CD1c-positive myeloid dendritic cell (primary cell): Measurements from ENCODE around the gene CRK.
"Not testable (repeated sequence)": the region's sequence is repeated elsewhere in the genome, so short reads cannot be mapped to it uniquely, and the experiment has no call there.

Source experiments
- DNase-seq: peaks from one replicate; pipeline ENCODE4 v3.0.0-alpha.2; 2016; ENCODE audit errors: extremely low spot score

The CRK gene

DNA sequence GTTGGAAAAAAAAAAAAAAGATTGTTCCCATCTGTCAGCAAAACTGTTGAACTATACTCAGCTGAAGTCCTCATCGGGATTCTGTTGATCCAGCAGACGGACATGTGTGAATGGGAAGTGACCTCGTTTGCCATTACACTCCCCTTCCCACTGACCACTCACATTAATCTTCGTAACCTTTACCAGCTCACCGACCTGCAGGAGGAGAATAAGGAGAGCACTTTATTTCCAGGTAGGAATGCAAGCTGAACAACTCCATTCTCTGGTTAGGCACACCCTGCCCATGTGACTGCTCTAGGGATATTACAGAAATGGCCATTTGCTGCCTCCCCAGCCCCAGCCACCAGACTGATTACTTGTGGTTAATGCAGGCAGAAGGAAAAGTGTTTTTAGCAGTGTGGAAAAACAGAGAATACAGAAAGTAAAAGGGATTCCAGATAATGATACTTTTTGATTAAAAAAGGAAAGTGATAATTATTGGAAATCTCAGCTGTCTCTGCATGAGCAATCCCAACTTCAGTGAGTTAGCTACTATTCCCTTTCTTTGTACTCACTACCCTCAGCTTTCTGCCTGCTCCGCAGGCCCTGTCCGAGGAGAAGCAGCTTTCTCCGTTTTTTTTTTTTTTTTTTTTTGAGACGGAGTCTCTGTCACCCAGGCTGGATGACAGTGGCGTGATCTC is 32.4 kb downstream of the CRK start:
- no peak for DNase-seq

DNA sequence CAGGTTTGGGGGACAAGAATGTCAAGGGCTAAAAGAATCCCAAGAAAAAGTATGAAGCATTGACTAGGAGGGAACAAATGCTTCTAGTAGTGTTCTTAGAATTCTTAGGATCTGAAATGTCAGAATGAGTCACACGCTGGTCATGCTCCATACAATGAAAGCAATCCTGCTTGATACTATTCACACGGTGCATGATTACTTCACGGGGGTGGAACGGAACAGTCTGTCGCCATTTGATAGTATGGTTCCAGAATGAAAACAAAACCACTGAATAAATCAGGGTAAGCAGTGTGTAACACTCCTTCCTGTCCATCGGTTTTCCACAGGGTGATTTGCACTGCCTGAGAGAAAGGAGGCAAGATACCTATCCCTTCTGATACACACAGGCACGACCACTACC is 33.1 kb downstream of the CRK start:
- DNase-seq = no peak

DNA sequence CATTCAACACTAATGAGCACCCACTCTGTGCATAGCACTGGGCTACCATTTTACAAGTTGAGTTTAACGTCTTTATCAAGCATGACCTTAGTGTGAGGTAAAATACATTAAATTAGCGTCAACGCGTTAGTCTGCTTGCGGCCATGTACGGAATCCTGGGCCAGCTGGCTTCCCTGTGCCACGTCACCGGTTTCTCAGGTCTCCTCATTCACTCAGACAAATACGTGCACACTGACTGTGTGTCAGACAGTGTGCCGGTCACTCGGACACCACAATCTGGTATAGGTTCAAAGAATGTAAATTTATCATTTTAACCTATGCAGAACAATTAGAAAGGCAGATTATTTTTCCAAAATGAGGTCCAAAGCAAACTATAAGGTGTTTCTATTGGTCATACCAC is 34.6 kb downstream of the CRK start:
- no peak for DNase-seq

DNA sequence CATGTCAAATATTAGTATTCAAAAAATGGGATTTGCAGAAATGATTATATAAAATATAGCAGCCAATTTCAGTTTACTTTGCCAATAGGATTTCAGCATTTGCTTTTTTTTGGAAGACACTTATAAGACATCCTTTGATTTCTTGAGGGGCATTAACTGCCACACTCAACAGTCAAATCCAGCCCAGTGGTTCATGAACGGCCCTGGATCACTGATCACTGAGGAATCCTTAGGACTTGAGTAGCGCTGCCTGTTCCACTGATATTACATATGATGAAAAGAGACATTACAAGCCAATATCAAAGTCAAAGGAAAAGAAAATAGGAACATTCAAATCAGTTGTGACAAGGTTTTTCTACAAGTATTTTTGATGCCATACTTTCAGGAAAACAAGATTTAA is 35.1 kb downstream of the CRK start:
- no peak for DNase-seq

DNA sequence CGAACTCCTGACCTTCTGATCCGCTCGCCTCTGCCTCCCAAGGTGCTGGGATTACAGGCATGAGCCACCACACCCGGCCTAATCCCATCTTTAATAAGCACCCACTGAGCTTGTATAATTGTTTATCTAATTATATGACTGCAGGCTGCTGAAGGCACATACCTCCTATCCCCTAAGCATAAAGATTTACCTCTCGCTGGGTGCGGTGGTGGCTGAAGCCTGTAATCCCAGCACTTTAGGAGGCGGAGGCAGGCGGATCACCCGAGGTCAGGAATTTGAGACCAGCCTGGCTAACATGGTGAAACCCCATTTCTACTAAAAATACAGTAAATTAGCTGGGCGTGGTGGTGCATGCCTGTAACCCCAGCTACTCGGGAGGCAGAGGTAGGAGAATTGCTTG is 35.9 kb downstream of the CRK start:
- no peak for DNase-seq

DNA sequence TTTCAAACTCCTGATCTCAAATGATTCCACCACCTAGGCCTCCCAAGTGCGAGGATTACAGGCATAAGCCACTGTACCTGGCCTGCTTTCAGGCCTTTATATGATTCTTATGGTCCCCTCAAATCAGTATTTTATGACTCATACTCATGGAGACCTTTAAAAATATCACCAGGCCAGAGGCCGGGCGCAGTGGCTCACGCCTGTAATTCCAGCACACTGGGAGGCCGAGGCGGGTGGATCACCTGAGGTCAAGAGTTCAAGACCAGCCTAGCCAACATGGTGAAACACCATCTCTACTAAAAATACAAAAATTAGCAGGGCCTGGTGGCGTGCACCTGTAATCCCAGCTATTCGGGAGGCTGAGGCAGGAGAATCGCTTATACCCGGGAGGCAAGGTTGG is 37.6 kb downstream of the CRK start:
- DNase-seq = not testable (repeated sequence)

DNA sequence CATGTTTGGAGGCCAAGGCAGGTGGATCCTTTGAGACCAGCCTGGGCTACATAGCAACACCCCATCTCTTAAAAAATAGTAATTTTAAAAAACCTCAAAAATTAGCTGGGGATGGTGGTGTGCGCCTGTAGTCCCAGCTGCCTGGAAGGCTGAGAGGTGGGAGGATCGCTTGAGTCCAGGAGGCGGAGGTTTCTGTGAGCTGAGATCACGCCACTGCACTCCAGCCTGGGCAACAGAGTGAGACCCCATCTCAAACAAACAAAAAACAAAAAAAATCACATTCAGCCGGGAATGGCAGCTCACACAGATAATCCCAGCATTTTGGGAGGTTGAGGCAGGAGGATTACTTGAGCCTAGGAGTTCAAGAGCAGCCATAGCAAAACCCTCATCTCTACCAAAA is 39.6 kb downstream of the CRK start:
- DNase-seq = no peak

DNA sequence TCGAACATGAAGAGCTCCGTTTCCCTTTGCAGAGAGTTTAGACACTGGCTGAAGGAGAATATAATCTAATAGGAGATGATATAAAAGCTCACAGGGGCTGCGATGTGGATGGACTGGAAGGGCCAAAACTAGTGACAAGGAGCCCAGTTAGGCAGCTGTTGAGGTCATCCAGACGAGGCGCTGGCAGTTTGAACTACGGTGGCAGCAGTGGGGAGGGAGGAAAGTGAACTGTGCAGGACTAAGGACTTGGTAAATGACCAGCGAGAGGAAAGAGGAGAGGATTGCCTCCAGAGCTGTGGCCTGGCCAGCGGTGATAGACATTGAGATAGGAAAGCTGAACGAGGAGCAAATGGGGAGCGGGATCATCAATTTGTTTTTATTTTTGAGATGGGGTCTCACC is 41.4 kb downstream of the CRK start:
- no peak for DNase-seq

DNA sequence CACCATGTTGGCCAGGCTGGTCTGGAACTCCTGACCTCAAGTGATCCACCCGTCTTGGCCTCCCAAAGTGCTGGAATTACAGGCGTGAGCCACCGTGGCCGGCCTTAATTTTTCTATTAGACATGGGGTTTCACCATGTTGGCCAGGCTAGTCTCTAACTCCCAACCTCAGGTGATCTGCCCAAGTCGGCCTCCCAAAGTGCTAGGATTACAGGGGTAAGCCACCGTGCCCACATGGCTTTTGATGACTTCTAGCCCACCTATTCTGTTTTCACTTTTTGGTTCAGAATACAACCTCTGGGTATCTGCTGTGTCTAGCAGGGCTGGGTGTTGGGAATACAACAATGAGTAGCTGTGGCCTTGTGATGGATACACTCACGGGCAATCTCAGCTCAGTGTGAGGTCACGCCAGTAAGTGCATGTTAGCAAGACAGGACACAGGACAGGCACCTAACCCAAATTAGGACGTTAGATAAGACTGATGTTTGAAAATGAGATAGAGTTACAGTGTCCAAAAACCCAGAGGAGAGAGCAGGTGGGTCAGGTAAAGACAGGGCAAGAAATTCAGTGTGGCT is 41.9 kb downstream of the CRK start:
- no peak for DNase-seq

DNA sequence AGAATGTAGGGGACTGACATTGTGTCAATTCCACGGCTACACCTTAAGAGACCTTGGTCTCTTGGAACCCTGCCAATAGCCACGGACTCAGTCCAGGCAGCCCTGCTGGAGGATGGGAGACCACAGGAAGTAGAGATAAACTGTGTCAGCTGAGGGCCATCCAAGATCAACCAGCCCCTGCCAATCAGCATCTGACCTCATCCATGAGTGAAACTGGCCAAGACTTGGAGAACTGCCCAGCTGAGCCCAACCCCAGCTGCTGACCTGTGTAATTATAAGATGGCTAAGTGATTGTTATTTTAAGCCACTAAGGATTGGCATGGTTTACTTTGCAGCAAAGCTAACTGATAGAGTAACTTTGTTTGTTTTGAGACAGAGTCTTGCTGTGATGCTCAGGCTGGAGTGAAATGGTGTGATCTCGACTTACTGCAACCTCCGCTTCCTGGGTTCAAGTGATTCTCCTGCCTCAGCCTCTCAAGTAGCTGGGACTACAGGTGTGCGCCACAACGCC is 42.7 kb downstream of the CRK start:
- no peak for DNase-seq

DNA sequence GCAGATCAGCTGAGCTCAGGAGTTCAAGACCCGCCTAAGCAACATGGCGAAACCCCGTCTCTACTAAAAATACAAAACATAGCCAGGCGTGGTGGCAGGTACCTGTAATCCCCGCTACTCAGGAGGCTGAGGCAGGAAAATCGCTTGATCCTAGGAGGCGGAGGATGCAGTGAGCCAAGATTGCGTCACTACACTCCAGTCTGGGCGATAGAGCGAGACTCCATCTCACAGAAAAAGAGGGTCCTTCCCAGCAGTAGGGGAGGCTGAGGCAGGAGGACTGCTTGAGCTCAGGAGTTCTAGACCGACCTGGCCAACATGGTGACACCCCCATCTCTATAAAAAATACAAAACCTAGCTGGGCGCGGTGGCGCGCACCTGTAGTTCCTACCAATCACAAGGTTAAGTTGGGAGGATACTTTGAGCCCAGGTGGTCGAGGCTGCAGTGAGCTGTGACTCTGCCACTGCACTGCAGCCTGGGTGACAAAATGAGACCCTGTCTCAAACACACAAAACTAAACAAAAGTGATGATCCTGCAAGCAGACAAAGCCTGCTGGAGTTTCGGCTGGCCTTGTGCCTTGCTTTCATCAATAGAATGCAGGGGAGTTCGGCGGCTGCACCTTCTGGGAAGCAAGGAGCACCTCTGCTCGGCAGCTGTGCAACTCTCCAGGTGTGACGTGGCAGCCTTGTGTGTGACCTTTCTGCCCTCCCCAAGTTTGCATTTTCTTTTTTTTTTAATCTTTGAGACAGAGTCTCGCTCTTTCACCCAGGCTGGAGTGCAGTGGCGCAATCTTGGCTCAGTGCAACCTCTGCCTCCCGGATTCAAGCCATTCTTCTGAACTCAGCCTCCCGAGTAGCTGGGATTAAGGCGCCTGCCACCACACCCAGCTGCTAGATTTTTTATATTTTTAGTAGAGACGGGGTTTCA is 43.6 kb downstream of the CRK start:
- no peak for DNase-seq

DNA sequence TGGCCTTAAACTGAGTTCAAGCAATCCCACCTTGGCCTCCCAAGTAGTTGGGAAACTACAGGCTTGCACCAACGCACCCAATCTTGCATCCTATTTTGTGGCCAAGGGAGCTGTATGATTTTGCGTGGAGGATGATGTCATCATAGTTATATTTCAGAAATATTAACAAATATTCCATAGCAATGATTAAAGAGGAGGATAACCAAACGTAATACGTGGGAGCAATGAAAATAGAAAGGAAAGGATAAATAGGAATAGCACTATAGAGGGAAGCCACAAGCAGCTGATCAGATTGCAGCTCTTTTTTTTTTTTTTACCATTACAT is 53.8 kb downstream of the CRK start:
- DNase-seq = no peak

DNA sequence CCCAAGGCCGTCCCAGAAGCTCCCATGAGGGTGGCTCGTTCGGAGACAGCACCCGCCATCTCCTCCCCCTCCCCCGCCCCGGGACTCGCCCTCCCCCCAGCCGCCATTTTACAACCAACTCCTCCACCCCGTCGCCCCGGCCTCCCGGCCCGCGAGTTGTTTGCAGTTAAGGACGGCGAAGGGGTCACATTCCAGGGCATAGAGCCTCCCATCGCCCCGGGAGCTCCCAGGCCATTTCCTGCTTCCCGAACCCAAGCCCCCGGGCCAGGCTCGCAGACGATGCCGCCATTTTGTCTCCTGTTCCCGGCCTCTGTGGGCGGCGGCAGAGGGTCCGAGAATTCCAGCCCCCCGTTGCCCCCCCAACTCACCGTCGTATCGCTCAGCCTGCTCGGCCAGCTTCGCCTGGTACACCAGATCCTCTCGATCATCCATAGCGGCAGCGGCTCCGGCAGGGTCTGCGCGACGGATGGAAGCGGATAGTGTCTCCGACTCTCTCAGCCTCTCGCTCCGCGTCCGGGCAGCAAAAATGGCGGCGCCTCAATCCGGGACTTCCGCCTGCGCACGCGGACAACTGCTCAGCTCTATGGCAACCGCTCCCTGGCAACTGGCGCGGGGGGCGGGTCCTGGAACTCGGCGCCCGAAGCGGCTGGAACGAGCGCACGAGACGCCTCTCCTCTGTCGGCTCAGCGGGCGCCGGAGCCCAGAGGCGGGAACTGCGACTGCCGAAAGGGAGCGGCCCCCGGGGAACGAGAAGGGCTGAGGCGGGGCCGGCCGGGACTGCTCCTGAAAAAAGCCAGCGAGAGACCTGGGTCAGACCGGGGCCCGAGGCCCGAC is 56.1 kb downstream of the CRK start, which contains the start of gene YWHAE:
Gene YWHAE (minus strand): TSS at position 544 of the 834 bp plus-strand sequence. CDS start 112 bp downstream, at position 432.
- DNase-seq = peak; percentile 99

DNA sequence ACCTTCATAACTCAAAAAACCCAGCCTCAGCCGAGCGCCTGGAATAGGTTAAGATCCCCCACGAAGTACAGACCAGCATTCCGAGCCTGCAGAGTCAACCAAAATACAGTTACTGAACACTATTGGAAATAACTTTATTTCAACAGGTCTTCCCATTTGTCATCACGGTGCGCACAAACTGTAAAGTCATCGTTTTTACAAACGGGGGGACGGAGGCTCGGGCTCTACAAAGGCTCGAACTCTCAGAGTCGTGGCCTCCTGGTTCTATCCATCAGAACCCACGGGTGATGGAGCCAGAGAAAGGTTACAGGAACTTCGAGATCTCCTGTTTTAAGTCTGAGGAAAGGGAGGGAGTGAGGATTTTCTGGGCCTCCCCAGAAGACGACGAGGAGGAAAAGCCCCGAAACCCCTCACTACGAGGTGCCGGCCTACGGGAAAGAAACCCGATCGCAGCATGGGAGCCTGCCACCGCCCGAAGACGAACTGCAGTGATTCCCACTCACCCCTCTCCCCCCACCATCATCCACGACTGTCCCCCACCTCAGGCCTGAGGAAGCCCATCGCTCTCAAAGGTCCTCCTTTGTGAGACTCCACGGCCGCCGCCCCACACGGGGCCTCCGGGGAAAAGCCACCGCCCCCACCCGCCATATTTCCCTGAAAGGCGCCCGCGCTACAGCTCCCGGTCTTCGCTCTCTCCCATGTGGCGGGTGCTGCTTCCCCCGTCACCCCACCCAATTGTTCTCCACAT is 56.9 kb downstream of the CRK start:
- DNase-seq = peak; percentile 69

DNA sequence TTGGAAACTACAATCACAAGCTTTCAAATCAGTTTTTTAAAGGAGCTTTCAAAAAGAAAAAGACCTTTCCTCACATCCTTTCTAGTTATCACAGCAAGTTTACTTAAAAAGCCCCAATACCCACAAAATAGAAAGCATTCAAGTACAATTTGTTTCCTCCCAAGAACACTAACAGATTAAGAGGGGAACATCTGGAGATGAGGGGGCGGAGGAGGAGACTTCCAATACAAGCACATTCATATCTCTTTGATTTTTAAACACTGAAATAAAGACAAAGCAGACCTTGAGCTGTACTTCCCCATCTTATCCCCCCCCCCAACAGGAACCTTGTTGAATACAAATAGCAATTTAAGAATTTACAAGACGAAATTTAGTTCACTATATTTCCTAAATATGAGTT is 58.0 kb downstream of the CRK start:
- peak; percentile 46 for DNase-seq

DNA sequence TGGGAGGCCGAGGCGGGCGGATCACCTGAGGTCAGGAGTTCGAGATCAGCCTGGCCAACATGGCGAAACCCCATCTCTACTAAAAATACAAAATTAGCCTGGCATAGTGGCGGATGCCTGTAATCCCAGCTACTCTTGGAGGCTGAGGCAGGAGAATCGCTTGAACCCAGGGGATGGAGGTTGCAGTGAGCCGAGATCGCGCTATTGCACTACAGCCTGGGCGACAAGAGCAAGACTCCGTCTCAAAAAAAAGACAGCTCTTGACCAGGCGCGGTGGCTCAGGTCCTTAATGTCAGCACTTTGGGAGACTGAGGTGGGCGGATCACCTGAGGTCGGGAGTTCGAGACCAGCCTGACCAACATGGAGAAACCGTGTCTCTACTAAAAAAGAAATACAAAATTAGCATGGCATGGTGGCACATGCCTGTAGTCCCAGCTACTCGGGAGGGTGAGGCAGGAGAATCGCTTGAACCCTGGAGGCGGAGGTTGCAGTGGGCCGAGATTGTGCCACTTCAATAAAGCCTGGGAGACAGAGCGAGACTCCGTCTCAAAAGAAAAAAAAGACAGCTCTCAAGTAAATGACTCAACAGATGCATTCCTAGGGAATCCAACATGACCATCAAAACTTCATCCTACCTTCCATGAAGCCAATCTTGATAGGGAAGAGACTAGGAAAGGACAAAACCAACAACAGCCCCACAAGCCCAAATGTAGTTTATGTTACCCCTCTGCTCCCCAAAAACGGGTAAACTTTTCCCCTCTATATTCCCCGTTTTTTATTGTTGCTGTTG is 60.0 kb downstream of the CRK start:
- not testable (repeated sequence) for DNase-seq

DNA sequence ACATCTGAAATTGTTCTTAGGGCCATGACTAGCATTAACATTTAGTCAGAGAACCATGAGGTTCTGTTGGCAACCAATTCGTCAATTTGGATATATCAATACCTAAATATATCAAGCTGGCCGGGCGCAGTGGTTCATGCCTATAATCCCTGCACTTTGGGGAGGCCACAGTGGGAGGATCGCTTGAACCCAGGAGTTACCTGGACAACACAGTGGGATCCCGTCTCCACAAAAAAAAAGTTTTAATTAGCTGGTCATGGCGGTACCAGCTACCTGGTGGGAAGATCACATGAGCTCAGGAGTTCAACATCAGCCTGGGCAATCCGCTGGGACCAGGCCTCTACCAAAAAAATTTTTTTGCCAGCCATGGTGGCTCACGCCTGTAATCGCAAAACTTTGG is 64.5 kb downstream of the CRK start:
- DNase-seq = no peak

DNA sequence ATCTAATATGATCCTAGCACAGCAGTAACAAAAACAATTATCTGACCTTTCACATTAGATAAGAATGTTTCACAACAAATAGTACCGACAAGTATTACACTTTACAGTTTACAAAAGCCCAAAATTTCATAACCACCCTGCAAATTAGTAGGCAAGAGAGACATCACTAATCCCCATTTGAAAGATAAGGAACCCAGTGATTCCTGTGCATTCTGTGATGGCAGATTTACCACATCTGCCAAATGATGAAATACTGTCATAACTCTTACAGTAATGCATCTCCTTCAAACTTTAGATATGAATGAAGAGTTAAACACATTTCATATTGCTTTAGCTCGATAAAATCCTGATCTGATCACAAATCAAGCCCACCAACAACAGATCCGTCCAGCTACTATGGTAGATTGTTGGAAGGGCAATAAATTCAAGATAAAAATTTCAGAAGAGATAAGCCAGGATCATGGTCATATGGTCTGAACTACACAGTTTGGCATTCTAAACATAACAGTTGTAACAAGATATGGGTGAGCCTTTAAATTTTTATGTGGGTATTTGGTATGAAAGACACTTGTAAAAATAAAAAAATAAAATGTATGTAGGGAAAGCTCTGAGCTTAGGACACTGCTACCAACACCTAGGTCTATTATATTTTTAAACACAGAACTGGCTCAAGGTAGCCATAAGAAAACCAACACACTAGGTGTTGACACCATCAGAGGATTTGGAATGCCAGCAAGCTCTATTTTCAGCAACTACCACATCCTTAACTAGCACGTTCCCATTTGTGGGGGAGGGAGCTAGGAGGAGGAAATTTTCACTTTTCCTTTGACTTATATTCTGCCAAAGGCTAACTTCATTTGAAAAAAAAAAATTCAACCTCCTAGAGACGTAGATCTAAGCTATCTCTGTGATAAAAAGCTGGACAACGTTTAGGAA is 65.3 kb downstream of the CRK start:
- DNase-seq = peak; percentile 58
